Measurements from ENCODE around the gene RABGAP1L.

The RABGAP1L gene

DNA sequence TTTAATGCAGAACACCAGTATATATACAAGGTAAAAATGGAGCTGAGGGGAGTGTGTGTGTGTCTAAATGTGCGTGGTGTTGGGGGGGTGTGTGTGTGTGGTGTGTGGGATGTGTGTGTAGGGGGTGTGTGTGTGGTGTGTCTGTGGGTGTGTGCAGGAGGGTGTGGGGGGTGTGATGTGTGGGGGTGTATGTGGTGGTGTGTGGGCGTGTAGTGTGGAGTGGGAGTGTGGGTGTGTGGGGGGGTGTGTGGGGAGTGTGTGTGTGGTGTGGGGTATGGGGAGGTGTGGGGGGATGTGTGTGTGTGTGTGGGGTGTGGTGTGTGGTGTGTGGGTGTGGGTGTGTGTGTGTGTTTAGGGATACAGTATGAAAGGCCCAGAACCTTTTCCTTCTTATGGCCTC, 638.1 kb downstream of the RABGAP1L start:
- TF ChIP-seq, protein P1, sequence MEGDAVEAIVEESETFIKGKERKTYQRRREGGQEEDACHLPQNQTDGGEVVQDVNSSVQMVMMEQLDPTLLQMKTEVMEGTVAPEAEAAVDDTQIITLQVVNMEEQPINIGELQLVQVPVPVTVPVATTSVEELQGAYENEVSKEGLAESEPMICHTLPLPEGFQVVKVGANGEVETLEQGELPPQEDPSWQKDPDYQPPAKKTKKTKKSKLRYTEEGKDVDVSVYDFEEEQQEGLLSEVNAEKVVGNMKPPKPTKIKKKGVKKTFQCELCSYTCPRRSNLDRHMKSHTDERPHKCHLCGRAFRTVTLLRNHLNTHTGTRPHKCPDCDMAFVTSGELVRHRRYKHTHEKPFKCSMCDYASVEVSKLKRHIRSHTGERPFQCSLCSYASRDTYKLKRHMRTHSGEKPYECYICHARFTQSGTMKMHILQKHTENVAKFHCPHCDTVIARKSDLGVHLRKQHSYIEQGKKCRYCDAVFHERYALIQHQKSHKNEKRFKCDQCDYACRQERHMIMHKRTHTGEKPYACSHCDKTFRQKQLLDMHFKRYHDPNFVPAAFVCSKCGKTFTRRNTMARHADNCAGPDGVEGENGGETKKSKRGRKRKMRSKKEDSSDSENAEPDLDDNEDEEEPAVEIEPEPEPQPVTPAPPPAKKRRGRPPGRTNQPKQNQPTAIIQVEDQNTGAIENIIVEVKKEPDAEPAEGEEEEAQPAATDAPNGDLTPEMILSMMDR (IDR thresholded peaks at IDR 0.05; ENCODE audit: low read depth, low read length) = no peak
- no peak overlapping the region for H3K4me3 ChIP-seq (ENCODE audit: low read depth, low read length)

DNA sequence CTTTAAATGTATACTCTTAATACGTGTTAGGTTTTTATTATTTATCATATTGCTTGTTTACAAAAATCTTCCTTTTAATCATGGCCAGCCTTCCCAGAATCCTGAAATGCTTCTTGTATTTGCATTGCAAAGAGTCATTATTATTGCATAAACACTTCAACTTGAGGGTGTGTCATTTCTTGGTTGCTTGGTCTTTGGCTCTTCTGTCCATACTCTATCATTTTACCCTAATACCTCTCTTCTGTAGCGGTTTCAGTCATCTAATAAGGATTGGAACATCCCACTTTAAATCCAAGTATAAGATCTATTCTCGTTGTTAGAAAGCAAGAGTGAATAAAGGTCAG, 639.8 kb downstream of the RABGAP1L start:
- TF ChIP-seq, protein P1 (IDR thresholded peaks at IDR 0.05; ENCODE audit: low read depth, low read length) = no peak
- peak overlapping the region; percentile 68 for H3K4me3 ChIP-seq (ENCODE audit: low read depth, low read length)

DNA sequence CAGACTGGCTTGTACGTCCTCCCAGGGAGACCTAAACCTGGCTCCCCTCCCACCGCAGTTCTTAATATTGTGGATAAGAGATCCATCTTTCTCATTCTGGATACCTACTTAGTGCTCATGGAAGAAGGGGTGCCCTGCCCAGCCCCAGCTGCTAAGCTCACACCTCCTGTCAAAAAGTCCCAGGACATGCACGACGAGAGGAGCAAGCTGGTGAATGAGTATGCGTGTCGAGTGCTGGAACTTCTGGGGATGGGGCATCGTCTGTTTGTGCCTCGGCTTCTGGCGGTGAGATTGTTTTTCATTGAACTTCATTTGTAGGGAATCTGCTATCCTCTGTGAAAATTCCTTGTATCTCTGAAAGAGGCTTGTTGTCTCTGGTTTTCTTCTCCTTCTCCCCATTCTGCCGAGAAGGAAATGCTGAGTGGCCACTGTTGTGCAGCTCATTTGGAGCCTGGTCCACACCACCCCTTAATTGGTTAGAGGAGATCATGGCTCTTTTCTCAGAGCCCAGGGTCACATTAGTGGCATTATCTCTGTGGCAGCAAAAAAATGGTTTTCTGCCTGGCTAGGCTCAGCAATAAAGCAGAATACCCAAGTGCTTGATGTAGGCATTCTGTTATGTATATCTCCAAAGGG, 641.0 kb downstream of the RABGAP1L start:
- H3K4me3 ChIP-seq (ENCODE audit: low read depth, low read length) = peak overlapping the region; percentile 68
- TF ChIP-seq, protein P1 (IDR thresholded peaks at IDR 0.05; ENCODE audit: low read depth, low read length) = no peak

DNA sequence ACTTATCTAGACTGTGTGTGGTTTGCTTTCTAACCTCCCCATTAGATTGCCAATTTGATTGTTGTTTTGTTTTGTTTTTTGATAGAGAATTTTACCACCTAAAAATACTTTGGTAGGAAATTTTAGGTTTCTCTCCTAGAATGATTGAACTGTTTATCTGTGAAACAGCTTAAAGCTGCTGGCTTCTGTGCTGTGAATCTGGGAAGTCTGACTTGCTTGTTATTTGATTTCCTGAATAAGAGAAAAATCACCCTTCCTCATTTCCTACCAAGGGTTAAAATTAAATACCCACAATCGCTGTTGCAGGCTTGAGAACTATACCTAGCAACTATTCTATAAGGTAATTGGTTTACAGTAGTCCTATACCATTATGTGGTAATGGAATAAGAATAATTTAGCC, 641.6 kb downstream of the RABGAP1L start:
- no peak overlapping the region for H3K4me3 ChIP-seq (ENCODE audit: low read depth, low read length)

DNA sequence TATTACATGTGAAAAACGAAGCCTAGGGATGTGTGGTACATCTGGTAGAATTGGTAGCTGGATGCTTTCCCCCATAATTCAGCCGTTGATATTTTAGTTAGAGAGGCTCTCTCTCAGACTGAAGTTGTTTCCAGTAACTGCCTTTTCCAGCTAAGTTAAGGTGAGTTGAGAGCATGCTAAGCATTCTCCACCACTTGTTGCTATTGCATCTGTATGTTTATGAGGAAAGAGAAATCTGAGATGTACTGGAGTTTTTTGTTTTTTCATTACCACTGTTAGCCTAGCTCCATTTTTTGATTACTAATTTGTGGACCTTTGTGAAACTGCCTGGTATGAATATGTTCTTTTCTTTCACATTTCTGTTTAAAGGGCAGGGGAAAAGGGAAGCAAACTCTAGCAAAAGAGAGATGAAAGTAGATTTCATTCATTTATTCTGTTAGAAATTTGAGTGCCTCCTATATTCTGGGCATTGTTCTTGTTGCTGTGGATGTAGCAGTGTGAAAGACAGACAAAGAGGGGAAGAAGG, 650.5 kb downstream of the RABGAP1L start:
- no peak overlapping the region for H3K4me3 ChIP-seq (ENCODE audit: low read depth, low read length)
- TF ChIP-seq, protein P1 (IDR thresholded peaks at IDR 0.05; ENCODE audit: low read depth, low read length) = no peak

More for the DNA sequence above, 641.6 kb downstream of the RABGAP1L start:
- TF ChIP-seq, protein P1 (IDR thresholded peaks at IDR 0.05; ENCODE audit: low read depth, low read length) = no peak

DNA sequence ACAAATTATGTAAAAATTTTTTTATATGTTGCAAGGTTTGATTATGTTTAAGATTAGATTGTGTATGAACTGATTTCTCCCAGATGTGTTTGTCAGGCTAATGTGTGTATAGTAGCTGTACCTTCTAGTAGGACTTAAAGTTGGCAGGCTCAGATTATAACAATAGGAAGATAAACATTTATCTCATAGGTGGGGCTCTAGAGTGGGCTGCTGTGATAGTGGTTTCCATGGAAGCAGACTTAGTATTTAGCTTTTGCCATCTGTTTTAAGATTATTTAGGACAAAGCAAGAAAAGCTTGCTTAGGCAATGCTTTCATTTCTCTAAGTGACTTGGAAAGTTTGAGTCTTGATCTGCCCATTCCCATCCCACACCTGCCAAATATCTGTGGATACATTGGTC, 652.7 kb downstream of the RABGAP1L start:
- TF ChIP-seq, protein P1 (IDR thresholded peaks at IDR 0.05; ENCODE audit: low read depth, low read length) = no peak
- H3K4me3 ChIP-seq (ENCODE audit: low read depth, low read length) = no peak overlapping the region

DNA sequence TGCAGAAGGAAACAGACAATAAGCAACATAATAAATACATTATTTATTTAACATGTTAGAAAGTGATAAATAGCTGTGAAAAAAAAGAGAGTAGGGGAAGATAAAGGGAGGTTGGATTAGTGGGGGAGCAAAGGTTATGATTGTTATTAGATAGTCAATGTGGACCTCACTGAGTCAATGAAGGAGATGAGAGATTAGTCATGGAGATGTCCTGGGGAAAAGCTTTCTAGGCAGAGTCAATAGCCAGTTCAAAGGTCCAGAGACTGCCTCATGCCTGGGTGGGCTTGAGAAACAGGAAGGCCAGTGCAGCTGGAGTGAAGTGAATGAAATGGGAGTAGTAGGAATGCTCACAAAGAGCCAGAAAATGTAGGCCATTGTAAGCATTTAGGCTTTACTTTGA, 653.3 kb downstream of the RABGAP1L start:
- H3K4me3 ChIP-seq (ENCODE audit: low read depth, low read length) = no peak overlapping the region
- TF ChIP-seq, protein P1 (IDR thresholded peaks at IDR 0.05; ENCODE audit: low read depth, low read length) = no peak

Measured in WI38 (cell line).